CD4-positive, alpha-beta T cell treated with Interleukin-12 subunit alpha and Interleukin-12 subunit beta, for 1 hour (primary cell): Measurements from ENCODE around the gene CCNL2.
A peak's percentile ranks its signal among the peaks of the same experiment; 100 is the strongest.
"Not testable (repeated sequence)": the region's sequence is repeated elsewhere in the genome, so short reads cannot be mapped to it uniquely, and the experiment has no call there.

ENCODE experiments used
- DNase-seq: peaks from one replicate; pipeline ENCODE4 v3.0.0-alpha.2; 2020

CCNL2 gene

DNA sequence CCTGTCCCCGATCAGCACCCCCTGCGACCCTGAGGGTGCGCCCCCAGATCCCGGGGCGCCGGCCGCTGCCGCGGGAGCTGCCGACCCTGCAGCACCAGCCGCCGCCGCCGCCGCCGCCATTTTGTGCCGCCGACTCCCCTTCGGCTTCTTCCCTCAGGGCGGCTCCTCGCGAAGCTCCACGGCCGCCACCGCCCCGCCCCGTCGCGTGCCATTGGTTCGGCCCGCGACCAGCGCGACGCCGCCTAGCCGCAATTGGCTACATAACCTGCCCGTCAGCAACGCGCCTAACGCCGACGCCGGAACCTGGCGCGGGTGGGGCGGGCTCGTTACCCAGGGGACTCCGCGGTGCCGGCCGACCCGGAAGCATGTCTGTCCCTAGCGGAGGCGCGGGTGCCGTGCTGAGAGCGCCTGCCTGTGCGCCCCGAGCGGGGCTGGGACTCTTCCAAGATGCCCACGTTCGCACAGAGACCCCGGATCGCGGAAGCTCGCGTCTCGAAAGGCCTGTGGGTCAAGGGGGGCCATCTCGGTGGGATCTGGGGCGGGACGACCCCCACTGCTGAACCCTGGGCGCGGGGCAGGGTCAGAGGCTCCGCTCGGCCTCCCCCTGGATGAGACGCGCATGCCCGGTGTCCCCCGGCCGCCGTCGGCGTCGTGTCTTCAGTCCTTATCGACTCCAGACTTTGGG is at the start of gene CCNL2:
Gene CCNL2 (minus strand): TSS at position 149 of the 685 bp plus-strand sequence. CDS start 29 bp downstream, at position 120.
- DNase-seq, result peak; percentile 99

DNA sequence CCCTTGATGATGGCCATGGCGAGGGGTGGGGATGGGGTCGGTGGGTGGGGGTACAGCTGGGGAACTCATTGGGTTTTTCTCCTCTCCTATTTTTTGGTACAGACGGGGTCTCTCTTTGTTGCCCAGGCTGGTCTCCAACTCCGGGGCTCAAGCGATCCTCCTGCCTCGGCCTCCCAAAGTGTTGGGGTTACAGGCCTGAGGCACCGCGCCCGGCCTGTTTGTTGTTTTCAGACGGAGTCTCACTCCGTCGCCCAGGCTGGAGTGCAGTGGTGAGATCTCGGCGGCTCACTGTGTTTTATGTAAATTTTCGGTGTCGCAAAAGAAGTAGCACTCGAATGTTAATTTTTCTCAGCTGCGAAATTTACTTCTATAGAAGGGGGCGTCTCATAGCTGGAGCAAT is 47.5 kb upstream of the CCNL2 start:
- DNase-seq, result not testable (repeated sequence)

DNA sequence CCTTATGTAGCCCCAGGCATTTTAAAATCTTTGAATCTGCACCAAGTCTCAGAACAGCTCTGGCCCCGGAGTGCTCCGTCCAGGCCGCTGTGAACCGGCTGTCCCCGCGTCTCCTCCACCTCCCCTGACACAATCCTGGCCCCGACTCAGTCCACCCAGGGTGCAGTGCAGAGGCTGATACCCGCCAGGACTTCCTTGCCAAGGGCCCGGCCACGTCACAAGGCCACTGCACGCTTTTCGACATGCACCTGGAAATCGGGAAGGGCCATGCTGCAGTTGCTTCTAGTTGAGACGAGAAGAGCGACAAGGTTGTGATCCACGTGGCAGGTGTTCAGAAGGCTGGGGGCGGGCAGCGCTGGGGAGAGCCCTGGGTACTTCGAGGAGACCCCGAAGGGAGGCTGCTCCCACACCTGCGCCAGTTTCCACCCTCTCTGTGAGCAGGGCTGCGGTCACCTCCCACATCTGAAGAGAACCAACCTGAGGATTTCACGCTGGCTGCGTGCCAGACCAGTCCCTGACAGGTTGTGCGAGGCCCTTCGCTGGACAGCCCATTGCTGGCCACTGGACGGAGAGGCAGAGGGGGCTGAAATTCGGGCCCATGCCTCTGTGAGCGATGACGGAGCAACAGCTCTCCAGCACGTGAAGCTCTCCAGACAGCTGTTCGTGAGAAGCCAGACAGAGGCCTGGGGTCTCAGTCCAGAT is 43.1 kb upstream of the CCNL2 start:
- DNase-seq, result no peak

DNA sequence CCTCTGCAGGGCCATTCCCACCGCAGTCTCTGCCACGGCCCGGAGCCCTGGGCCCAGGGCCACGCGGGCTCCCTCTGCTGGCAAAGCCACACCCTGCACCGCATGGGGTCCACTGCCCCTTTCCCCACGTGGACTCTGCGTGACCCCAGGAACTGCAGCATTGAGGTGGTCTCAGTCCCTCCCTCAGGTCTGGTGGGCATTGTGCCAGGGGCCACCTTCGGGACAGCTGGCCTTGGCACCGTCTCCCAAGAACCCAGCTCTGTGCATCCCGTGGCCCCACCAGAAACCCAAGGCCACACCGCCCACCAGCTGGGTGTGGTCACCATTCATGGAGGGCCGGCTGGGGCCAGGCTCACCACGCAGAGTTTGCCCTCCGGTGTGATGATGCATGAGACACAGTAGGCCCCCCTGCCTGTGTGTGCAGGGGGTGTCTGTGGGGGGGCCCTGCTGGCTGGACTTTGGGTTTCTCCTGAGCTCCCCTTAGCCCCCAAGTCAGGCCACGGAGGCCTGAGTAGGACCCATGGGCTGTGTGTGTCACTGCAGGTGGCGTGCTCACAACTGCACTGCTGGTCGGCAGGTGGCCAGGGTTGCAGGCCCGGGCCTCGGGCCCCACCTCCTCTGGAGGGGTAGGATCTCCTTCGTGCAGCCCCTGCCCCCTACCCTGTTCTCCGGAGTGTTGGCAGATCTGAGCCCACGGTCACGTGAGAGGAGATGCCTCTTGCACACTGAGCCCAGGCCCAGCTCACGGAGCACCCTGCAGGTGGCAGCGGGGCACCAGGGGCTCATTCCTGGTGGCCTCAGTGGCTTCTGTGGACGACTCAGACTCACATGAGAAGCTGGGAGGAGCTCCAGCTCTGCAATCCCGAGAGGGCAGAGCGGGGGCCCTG is 42.1 kb upstream of the CCNL2 start:
- peak; percentile 54 for DNase-seq

DNA sequence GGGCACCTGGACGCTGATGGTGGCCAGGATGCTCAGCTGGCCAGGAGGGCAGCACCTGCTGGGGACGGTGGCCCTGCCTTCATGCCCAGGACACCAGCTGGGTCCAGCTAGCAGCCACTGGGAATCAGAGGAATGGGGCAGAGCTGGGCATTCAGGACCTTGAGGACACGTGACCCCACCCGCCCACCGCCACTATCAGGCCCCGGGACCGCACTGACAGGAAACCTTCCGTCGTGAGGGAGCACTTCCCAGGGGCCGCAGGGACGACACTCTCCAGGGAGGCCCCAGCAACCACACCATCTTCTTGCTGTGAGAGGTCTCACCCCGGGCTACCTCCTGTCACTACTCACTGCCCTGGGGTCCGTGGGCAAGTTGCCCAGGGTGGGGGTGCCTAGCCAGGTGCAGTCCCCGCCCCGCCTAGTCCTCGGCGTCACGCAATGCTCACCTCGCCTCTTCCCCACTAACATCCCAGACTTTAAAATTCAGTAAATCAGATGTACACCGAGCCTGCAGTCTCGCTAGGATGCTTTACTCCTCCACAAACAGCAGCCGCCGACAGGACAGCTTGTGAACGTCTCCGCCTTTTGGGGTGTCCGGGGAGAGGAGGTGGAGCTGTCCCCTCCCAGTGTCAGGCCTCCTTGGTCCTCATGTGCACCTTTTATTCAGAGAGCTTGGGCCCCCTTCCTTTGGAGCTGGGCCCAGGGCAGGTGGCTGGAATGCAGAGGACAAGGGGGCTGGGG is 41.3 kb upstream of the CCNL2 start:
- DNase-seq, result no peak

DNA sequence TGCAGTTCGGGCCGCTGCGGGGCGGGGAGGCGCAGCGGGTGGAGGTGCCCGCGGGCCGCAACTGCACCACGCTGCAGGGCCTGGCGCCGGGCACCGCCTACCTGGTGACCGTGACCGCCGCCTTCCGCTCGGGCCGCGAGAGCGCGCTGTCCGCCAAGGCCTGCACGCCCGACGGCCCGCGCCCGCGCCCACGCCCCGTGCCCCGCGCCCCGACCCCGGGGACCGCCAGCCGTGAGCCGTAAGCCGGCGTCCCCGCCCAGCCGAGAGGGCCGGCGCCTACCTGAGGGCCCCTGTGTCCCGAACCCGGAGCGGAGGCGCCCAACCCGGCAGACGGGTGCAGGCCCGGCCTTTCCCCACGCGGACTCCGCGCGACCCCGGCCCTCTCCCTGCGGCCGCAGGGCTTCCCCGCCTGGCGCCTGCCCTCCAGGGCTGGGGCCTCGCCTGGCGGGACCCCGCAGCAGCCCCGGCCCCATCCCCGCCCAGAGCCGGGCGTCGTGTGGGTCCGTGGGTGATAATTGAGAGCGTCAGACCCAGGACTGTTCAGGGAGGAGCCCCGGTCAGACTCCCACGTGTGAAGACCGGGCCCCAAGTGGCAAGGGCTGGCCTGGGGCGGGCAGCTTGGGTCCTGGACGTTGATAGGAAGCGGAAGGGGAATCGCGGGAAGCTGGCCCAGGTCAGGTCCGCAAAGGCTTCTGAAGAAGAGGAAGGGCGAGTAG is 40.6 kb upstream of the CCNL2 start:
- no peak for DNase-seq

DNA sequence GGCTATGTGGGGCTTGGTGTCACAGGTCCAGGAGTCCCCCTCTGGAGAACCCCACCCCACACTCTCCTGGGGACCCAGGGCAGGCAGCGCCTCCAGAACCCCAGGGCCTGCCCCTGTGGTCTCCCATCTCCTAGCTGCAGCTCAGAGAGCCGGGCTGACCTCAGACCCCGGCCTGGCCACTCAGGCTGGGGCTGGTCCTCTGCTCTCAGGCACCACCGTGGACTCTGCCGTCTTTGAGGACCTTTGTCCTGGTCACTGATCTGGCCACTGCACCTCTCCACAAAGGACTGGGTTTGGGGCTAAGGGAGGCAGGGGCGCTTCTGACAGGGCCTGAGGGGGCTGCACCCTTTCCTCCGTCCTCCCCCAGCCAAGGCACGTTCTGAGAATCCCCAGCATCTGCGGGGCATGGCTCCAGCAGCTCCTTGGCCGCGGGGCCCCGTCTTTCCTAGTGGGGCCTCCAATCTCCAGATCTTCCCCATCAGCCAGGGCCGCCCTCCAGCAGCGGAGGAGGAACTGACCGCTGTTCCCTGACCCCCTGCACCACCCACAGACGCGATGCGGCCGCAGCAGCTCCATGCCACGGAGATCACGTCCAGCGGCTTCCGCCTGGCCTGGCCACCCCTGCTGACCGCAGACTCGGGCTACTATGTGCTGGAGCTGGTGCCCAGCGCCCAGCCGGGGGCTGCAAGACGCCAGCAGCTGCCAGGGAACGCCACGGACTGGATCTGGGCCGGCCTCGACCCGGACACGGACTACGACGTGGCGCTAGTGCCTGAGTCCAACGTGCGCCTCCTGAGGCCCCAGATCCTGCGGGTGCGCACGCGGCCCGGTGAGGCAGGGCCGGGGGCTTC is 39.6 kb upstream of the CCNL2 start:
- DNase-seq, result no peak

DNA sequence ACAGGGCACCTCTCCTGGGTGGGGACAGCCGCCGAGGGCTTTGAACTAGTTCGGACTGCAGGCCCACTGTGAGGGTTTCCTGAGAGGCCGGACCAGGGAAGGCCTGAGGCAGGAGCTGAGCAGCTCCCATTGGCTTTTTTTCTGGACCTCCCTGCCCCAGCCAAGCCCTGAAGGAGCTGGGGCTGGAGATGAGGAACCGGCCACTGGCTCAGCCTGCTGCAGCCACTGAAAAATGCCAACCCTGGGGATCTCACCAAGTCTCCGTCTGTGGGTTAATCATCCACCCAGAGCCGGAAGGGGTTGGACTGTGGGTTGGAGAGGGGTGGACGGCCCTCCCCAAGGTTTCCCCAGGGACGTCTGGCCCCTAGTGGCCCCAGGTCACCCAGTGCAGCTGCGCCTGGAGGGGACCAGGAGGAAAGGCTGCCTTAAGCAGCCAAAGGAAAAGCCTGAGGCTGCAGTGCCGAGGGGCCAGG is 38.8 kb upstream of the CCNL2 start:
- DNase-seq, result no peak

DNA sequence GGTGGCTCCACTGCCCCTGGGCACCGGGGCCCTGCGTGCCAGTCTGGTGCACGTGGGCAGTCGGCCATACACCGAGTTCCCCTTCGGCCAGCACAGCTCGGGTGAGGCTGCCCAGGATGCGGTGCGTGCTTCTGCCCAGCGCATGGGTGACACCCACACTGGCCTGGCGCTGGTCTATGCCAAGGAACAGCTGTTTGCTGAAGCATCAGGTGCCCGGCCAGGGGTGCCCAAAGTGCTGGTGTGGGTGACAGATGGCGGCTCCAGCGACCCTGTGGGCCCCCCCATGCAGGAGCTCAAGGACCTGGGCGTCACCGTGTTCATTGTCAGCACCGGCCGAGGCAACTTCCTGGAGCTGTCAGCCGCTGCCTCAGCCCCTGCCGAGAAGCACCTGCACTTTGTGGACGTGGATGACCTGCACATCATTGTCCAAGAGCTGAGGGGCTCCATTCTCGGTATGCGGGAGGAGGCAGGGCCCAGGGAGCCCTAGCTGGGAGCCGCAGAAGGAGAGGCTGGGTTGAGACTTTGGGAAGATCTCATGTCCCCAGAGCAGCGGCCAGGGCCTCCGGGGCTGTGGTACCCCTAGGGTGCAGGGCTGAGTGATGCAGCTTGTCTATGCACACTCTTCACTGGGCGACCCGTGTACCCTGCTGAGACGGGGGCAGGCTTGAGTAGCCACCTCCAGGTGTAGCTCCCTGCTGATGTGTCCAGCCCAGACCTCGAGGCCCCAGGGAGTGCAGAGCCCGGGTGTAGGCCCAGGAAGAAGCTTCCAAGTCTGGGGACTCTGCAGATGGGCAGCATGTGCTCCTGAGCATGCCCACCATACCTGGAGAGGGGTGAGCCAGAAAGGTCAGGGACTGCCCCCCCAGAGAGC is 38.1 kb upstream of the CCNL2 start:
- no peak for DNase-seq

DNA sequence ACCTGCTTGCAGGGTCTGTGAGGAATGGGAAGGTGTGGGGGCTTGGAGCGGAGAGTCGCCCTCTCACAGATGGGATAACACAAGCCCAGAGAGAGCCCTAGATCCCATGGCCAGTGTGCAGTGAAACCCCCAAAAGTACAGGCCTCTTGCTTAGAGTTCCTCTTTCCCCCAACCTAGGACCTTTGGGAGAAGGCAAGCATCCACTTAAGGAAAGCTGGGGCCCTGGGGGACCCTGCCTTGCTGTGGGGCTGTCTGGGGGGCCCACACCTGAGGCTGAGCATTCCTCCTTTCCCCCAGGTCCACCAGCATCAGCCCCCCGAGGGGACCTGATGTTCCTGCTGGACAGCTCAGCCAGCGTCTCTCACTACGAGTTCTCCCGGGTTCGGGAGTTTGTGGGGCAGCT is 37.5 kb upstream of the CCNL2 start:
- no peak for DNase-seq

DNA sequence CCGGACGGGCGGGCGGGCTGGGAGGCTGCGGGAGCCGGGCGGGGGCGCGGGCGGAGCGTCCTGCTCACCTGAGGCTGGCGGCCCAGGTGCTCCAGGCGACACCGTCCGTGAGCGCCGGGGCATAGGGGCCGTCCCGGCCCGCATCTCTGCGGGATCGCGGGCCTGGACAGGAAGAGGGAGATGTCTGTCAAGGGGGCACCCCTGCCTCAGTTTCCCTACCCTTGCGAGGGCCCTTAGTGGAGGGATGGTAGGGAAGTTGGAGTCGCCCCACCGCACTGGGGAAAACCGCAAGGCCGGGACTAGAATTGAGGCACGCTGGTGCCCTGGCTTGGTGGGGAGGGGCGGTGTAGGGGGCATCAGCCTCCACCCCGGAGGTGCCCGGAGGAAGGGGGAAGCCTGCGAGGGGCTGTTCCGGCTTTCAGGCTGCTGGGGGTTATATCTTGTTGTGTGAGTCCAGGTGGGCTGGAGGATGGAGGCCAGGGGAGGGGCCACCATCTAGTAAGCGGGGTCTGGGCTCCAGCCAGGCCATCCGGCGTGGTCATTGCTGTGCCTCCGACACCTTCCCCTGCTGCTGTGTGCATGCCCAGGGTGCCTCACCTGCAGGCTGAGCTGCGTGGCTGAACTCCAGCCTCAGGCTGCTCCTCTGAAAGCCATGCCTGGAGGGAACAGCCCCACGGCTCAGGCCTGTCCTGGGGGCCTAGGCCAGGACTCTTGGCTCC is 36.9 kb upstream of the CCNL2 start:
- no peak for DNase-seq

DNA sequence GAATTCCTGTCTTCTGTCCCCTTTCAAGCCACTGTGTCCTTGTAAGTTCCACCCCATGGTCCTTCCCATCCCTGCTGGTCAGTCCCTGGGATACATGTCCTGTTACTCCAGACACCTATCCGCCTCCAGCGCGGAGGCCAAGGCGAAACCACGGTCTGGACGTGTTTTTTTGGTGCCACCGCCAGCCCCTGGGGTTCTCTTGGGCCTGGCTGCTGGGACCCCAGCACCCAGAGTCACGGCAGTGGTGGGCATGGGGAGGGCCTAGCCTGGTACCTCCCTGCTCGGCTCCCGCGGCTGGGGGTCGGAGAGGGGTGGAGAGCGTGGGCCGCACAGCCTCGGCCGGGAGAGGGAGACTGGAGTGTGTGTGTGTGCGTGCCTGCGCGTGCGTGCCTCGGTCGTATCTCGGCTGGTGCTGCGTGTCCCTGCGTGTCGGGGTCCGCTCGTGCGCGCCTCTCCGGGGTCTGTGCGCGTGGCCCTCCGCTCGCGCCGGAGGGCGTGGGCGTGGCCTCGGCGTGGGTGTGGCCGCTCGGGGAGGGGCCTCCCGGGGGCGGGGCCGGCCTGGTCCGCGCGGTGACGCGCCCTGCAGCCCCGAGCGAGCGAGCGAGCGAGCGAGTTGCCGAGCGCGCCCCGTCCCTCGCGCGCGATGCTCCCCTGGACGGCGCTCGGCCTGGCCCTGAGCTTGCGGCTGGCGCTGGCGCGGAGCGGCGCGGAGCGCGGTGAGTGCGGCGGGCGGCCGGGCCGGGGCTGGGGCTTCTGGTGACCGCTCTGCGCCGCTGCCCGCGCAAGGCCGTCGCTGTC is 36.2 kb upstream of the CCNL2 start, which contains the start of gene VWA1:
Gene VWA1 (plus strand): TSS at position 585 of the 798 bp plus-strand sequence. CDS start 59 bp downstream, at position 644.
- peak; percentile 68 for DNase-seq

DNA sequence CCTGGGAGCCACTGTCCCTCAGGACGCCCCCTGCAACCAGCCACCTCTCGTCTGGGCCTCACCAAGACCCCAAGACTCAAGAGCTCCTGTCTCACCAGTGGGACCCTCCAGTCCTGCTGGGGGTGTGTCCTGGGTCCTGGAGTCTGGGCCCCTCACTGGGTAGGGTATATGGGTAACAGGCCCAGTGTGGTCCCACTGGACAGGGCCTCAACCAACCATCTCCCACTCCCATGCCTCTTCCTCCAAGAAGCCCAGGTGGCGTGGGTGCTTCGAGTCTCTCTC is 35.6 kb upstream of the CCNL2 start:
- no peak for DNase-seq

DNA sequence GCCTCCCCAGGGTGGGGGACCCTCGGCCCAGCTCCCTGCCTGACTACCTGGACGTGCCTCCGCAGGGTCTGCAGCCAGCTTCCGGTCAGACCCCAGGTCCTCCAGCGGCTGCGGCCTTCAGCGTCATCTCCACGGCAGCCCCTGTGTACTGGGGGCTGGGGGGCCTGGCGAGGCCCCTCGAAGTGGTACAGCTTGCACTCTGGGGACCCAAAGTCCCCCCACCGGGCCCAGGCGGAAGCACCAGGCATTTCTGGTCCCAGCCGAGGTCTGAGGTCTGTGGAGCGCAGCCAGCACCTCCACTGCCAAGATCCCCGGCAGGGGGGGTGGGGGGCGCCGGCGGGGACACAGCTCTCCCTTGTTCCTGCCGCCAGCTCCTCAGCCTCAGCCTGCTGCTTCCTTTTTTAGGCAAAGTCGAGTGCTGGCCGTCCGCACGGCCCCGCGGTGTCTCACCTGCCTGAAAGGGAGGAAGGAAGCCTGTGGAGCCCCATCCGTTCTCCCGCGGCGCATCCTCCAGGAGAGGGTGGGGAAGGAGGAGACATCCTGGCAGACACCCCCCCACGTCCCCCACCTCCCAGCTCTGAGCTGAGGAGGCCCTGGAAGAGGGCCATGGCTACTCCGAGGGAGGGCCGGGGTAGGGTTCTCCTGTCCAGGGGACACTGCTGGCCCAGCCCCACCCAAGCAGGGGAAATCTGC is 35.1 kb upstream of the CCNL2 start:
- DNase-seq, result no peak

DNA sequence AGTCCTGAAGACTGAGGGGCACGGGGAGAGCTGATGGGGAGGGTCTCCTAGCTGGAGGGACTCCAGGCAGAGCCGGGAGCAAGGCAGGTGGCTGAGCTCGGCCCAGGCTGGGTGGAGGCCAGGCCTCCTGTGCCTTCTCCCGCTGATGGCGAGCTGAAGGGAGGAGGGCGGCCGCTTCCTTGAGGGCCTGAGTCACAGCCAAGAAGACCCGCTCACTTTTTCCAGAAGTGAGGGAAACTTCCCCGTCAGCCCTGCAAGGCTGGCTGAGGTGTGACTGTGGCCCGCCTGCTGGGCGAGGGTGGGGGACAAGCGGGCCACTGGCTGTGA is 34.6 kb upstream of the CCNL2 start:
- DNase-seq, result no peak

DNA sequence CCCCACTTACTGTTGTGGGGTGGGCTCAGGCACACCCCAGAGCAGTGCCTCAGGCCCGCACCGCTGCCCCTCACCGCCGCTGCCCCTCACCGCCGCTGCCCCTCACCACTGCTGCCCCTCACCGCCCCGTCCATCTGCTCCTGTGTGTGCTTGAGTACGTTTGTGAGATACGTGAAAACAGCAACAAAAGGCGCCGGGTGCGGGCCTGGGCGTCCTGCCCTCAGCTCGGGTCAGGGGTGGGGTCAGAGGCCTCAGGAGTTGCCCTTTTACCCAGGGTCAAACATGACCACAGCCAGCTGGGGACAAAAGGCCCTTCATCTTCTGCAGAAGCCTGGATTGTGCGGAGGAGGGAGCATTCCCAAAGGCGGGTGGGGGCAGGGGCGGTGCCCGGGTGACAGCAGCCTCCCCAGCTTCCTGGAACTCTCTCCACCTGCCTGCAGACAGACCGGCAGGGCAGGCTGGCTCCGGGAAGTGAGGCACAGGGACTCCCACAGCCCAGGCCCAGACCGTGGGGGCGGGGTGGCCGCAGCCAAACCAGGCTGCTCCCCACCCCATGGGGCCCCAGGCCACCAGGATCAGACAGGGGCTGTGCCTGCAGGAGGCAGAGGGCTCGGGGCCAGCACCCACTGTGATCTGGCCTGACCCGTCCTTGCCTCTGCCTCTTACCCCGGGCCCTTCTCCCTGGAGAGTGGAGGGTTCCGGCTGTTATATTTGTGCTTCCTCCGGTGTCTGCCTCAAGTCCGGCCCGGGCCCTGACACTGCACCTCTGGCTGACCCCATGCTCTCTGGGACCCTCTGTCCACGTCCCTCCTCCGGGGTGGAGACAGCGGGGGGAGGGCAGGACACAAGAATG is 34.0 kb upstream of the CCNL2 start:
- no peak for DNase-seq
